ENCODE data around the gene RPL22.

- TF ChIP-seq CTCF (IDR thresholded peaks at IDR 0.05) (no peak), POLR2AphosphoS5 (IDR thresholded peaks at IDR 0.05) (no peak)
Measured at GRCh38 chr1:6245869-6246496, 46.6 kb upstream of the RPL22 start.

Measured in prostate gland (tissue), 2 donors.